ENCODE results near the gene UBALD1. TPM values are rescaled to one million over a fixed set of nuclear protein-coding genes. Genes with fewer than 3 reads are reported as not detected.

UBALD1 gene
- total RNA-seq, 4 donors from 2014 or later: 2.8 to 31.1 (median 23.5) TPM; not detected in 1

DNA sequence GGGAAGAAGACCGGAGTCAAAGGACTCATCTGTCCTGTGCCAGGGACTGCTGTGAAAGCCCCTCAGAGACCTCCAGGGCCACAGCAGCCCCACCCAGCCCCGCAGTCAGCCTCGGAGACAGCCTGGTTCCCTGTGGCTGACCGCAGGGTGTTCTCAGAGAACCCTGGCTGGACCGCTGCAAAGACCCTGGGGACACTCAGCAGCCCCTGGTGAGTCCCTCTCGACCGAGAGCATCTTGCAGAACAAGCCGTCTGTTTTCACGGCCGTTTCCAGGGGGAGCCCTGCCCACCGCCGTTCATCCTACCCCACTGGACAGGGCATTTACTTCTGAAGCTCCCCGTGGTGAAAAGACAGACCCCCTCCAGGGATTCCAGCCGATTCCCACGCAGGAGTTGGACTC is 10.3 kb downstream of the UBALD1 start:
- Histone ChIP-seq H3K4me1 (no peaks in the 10 kb centered on the region), H3K36me3 (no peaks in the 10 kb centered on the region), H3K4me3 (no peak overlapping the region), H3K27ac (no peak overlapping the region), H3K9me3 (no peaks in the 10 kb centered on the region), H3K27me3 (no peaks in the 10 kb centered on the region)
- intact Hi-C loops (cut with DNase I; ENCODE audit: low total_unique reads): no loop called here
- TF ChIP-seq POLR2A (IDR thresholded peaks at IDR 0.05): no peak
- DNase-seq: no peak

DNA sequence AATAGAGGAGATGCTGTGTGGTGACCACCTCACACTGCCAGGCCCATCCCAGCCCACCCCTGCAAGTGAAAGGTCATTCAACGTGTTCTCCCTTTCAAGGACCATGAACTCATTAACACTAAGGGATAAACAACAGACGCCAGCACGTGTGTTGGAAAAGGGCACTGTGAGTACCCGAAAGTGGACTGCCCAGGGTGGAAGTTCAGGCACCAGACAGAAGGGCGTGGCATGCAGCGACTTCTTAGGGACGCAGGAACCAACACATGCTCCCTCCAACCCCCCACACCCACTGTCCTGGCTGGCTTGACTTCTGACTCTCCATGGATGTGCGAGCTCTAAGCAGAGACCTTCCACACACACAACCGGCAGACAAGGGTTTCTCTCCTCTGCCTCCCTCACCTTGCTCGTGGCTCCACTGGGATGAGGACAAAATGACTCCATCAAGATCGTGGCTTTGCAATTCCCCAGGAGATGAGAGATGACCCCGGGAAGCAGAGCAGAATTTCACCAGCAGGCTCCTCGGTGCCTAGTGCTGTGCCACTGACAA is 11.0 kb downstream of the UBALD1 start:
- intact Hi-C loops (cut with DNase I; ENCODE audit: low total_unique reads): no loop called here
- Histone ChIP-seq H3K4me3 (no peak overlapping the region), H3K4me1 (no peaks in the 10 kb centered on the region), H3K27me3 (no peaks in the 10 kb centered on the region), H3K36me3 (no peaks in the 10 kb centered on the region), H3K27ac (no peak overlapping the region), H3K9me3 (no peaks in the 10 kb centered on the region)
- DNase-seq: no peak
- TF ChIP-seq POLR2A (IDR thresholded peaks at IDR 0.05): no peak
- TF ChIP-seq, protein P1, sequence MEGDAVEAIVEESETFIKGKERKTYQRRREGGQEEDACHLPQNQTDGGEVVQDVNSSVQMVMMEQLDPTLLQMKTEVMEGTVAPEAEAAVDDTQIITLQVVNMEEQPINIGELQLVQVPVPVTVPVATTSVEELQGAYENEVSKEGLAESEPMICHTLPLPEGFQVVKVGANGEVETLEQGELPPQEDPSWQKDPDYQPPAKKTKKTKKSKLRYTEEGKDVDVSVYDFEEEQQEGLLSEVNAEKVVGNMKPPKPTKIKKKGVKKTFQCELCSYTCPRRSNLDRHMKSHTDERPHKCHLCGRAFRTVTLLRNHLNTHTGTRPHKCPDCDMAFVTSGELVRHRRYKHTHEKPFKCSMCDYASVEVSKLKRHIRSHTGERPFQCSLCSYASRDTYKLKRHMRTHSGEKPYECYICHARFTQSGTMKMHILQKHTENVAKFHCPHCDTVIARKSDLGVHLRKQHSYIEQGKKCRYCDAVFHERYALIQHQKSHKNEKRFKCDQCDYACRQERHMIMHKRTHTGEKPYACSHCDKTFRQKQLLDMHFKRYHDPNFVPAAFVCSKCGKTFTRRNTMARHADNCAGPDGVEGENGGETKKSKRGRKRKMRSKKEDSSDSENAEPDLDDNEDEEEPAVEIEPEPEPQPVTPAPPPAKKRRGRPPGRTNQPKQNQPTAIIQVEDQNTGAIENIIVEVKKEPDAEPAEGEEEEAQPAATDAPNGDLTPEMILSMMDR (IDR thresholded peaks at IDR 0.05): no peak

DNA sequence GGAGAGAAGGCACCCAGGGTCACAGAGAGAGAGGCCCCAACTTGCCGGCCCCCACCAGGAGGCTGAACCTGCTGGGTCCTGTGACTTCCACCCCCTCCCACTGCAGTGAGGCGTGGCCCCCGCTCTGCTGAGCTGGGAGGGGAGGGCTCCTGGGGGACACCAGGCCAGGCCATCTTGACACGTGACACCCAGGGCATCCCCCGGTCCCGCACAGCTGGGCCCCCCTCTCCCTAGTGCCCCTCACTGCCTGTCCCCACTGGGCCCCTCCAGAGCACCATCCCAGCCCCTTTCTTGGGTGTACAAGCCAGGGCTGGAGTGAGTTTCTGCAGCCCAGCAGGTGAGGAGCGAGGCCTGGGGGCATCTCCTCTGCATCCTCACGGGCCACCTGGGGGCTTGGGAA is 12.4 kb downstream of the UBALD1 start:
- intact Hi-C loops (cut with DNase I; ENCODE audit: low total_unique reads): no loop called here
- Histone ChIP-seq H3K9me3 (no peaks in the 10 kb centered on the region), H3K4me3 (no peak overlapping the region), H3K27ac (no peak overlapping the region), H3K4me1 (no peaks in the 10 kb centered on the region), H3K36me3 (no peaks in the 10 kb centered on the region), H3K27me3 (no peaks in the 10 kb centered on the region)
- no peak for DNase-seq
- TF ChIP-seq POLR2A (IDR thresholded peaks at IDR 0.05): no peak

DNA sequence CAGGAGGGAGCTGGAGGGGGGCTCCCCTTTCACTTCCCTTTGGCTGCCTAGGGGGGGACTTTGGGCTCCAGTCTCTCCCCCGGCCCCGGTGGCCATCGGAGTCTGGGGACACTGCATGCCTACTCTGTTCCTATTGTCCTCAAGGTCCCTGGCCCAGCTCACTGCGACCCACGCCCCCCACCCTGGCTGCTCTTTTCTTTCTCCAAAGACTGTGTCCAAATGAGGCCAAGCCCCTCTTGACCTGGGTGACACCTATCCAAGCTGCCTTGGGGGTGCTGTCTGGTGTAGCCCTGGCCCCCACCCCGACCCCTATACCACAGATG is 12.9 kb downstream of the UBALD1 start:
- Histone ChIP-seq H3K27me3 (no peaks in the 10 kb centered on the region), H3K9me3 (no peaks in the 10 kb centered on the region), H3K4me1 (no peaks in the 10 kb centered on the region), H3K36me3 (no peaks in the 10 kb centered on the region), H3K27ac (no peak overlapping the region), H3K4me3 (no peak overlapping the region)
- DNase-seq: no peak
- intact Hi-C loops (cut with DNase I; ENCODE audit: low total_unique reads): no loop called here
- TF ChIP-seq, protein P1 (IDR thresholded peaks at IDR 0.05): no peak
- no peak for TF ChIP-seq POLR2A (IDR thresholded peaks at IDR 0.05)

DNA sequence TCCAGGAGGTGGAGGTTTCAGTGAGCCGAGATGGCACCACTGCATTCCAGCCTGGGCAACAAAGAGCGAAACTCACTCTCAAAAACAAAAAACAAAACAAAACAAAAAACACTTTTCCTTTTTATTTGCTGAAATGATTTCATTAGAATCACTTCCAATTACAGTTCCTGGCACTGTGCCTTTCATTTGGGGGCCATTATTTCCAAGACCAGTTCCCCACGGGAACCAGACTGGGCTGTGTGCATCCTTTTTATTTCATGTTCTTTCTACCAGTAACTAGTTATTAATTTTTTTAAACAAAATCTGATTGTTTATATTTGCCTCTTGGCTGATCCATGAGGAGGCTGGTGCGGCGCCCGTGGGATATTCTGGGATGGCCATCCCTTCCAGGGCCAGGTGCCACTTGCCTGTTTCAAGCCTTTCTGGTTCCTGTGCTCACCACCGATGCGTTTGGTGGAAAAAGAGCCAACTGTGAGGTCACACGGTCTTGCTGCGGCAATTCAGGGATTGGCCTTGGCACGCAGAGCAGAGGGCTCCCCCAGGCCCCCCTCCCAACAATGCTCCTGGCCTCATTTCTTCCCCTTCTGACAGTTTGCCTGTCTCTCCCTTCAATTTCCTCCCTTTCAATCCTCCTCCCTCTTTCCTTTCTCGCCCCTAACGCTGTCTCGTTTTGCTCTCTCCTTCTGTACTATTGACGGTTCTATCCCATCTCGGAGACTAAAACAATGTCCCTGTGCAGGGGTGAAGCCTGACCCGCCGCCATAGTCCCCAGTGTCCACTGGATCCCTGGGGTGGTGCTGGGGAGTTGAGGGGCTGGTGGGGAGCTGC is 13.4 kb downstream of the UBALD1 start:
- Histone ChIP-seq H3K4me3 (no peak overlapping the region), H3K4me1 (no peaks in the 10 kb centered on the region)
- intact Hi-C loops (cut with DNase I; ENCODE audit: low total_unique reads): no loop called here

DNA sequence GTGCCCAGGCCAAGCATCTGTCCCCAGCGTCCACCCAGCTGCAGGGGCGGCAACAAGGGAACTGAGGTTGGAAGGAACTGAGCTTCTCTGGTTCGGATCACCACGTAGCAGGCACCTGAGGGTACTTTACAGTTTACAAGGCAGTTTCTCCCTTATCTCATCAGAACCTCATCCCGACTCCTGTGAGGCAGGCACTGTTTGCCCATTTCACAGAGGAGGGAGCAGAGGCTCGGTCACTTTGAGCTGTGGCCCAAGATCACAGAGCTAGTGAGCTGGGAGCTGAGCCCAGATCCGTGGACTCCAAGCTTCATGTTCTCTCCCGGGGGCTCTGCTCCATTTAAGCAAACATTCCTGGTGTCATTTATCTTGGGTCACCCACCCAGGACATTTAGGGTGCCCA is 15.1 kb downstream of the UBALD1 start:
- no peak for DNase-seq
- H3K27me3 ChIP-seq: no peaks in the 10 kb centered on the region
- no peaks in the 10 kb centered on the region for H3K36me3 ChIP-seq
- no peaks in the 10 kb centered on the region for H3K9me3 ChIP-seq
- intact Hi-C loops (cut with DNase I; ENCODE audit: low total_unique reads): no loop called here
- no peak for TF ChIP-seq POLR2A (IDR thresholded peaks at IDR 0.05)
- TF ChIP-seq, protein P1 (IDR thresholded peaks at IDR 0.05): no peak
- H3K27ac ChIP-seq: no peak overlapping the region
- H3K4me1 ChIP-seq: no peaks in the 10 kb centered on the region
- no peak overlapping the region for H3K4me3 ChIP-seq

More for the DNA sequence above, 13.4 kb downstream of the UBALD1 start:
- Histone ChIP-seq H3K27ac (no peak overlapping the region), H3K36me3 (no peaks in the 10 kb centered on the region), H3K27me3 (no peaks in the 10 kb centered on the region), H3K9me3 (no peaks in the 10 kb centered on the region)
- peak; percentile 59 to 60 for DNase-seq
- TF ChIP-seq POLR2A (IDR thresholded peaks at IDR 0.05): no peak
- TF ChIP-seq, protein P1 (IDR thresholded peaks at IDR 0.05): no peak
